ENCODE measurements around the gene MUS81.

Gene MUS81

GRCh38 chr11:65851083-65851579, 9.1 kb upstream of the MUS81 start:
- CTCF ChIA-PET: interaction anchor here (1.0 to 3.4 kb wide), 2 partner anchors 9 kb away, joined by 3 to 19 read pairs; partner anchors contain the start of gene MUS81

GRCh38 chr11:65851811-65852507, 8.3 kb upstream of the MUS81 start:
- CTCF ChIA-PET: interaction anchor here (0.6 to 3.4 kb wide), 4 partner anchors 8 to 146 kb away, joined by 3 to 19 read pairs (median 4); partner anchors contain the start of gene MUS81
- TF ChIP-seq ELF4 (IDR thresholded peaks at IDR 0.05): no peak
- TF ChIP-seq SP1 (IDR thresholded peaks at IDR 0.05): no peak
- TF ChIP-seq PKNOX1 (IDR thresholded peaks at IDR 0.05): no peak
- no peak for TF ChIP-seq ARNT (IDR thresholded peaks at IDR 0.05)
- DNase-seq (ENCODE audit: extremely low spot score): no peak
- POLR2A ChIA-PET: interaction anchor here (2.1 to 7.1 kb wide), 3 partner anchors 8 to 37 kb away, joined by 6 to 44 read pairs (median 14); partner anchors contain the start of genes CCDC85B, FIBP and MUS81

More at GRCh38 chr11:65851083-65851579, 9.1 kb upstream of the MUS81 start:
- no peak for TF ChIP-seq BHLHE40 (IDR thresholded peaks at IDR 0.05; ENCODE audit: borderline replicate concordance)
- TF ChIP-seq FOXM1 (IDR thresholded peaks at IDR 0.05; ENCODE audit: borderline replicate concordance): no peak
- no peak for TF ChIP-seq ARNT (IDR thresholded peaks at IDR 0.05)
- POLR2A ChIA-PET: interaction anchor here (0.6 to 7.1 kb wide), 3 partner anchors 9 to 133 kb away, joined by 3 to 44 read pairs (median 6); partner anchors contain the start of genes FIBP and MUS81
- peak; percentile 55 for DNase-seq (ENCODE audit: extremely low spot score)

GRCh38 chr11:65852508-65853245, 7.6 kb upstream of the MUS81 start:
- CTCF ChIA-PET: interaction anchor here (0.7 kb wide), 1 partner anchor 14 kb away, joined by 5 read pairs; no protein-coding TSS in a partner anchor

GRCh38 chr11:65853246-65853979, 6.8 kb upstream of the MUS81 start:
- DNase-seq (ENCODE audit: extremely low spot score): no peak
- TF ChIP-seq ZNF384 (IDR thresholded peaks at IDR 0.05) (no peak), LEF1 (IDR thresholded peaks at IDR 0.05; ENCODE audit: borderline replicate concordance) (no peak), ELF4 (IDR thresholded peaks at IDR 0.05) (no peak), CTBP1 (IDR thresholded peaks at IDR 0.05; ENCODE audit: borderline replicate concordance) (no peak), SUZ12 (IDR thresholded peaks at IDR 0.05) (no peak), FOXM1 (IDR thresholded peaks at IDR 0.05; ENCODE audit: borderline replicate concordance) (no peak), BHLHE40 (IDR thresholded peaks at IDR 0.05; ENCODE audit: borderline replicate concordance) (no peak), ARNT (IDR thresholded peaks at IDR 0.05) (no peak), NFRKB (IDR thresholded peaks at IDR 0.05) (no peak), SP1 (IDR thresholded peaks at IDR 0.05) (no peak), TARDBP (IDR thresholded peaks at IDR 0.05) (no peak), FOXK2 (IDR thresholded peaks at IDR 0.05) (no peak), FOXA1 (IDR thresholded peaks at IDR 0.05) (no peak), PKNOX1 (IDR thresholded peaks at IDR 0.05) (no peak), L3MBTL2 (conservative IDR thresholded peaks at IDR 0.05) (no peak), HDGF (IDR thresholded peaks at IDR 0.05; ENCODE audit: borderline replicate concordance) (no peak)
- CTCF ChIA-PET: no interaction called here
- POLR2A ChIA-PET: interaction anchor here (2.1 kb wide), 1 partner anchor 36 kb away, joined by 14 read pairs; the partner anchor contains the start of genes CCDC85B and FIBP

More at GRCh38 chr11:65852508-65853245, 7.6 kb upstream of the MUS81 start:
- POLR2A ChIA-PET: interaction anchor here (2.1 to 7.1 kb wide), 2 partner anchors 7 to 36 kb away, joined by 14 to 44 read pairs; partner anchors contain the start of genes CCDC85B, FIBP and MUS81
- TF ChIP-seq NFRKB (IDR thresholded peaks at IDR 0.05): no peak
- no peak for TF ChIP-seq SP1 (IDR thresholded peaks at IDR 0.05)
- TF ChIP-seq L3MBTL2 (conservative IDR thresholded peaks at IDR 0.05): no peak
- no peak for TF ChIP-seq HDGF (IDR thresholded peaks at IDR 0.05; ENCODE audit: borderline replicate concordance)
- no peak for TF ChIP-seq CTBP1 (IDR thresholded peaks at IDR 0.05; ENCODE audit: borderline replicate concordance)
- TF ChIP-seq PKNOX1 (IDR thresholded peaks at IDR 0.05): no peak
- TF ChIP-seq ZNF384 (IDR thresholded peaks at IDR 0.05): no peak
- no peak for TF ChIP-seq TARDBP (IDR thresholded peaks at IDR 0.05)
- TF ChIP-seq SUZ12 (IDR thresholded peaks at IDR 0.05): no peak
- TF ChIP-seq FOXK2 (IDR thresholded peaks at IDR 0.05): no peak
- TF ChIP-seq BHLHE40 (IDR thresholded peaks at IDR 0.05; ENCODE audit: borderline replicate concordance): no peak
- TF ChIP-seq ARNT (IDR thresholded peaks at IDR 0.05): no peak
- TF ChIP-seq LEF1 (IDR thresholded peaks at IDR 0.05; ENCODE audit: borderline replicate concordance): no peak
- no peak for TF ChIP-seq FOXA1 (IDR thresholded peaks at IDR 0.05)
- no peak for TF ChIP-seq ELF4 (IDR thresholded peaks at IDR 0.05)
- TF ChIP-seq FOXM1 (IDR thresholded peaks at IDR 0.05; ENCODE audit: borderline replicate concordance): no peak
- DNase-seq (ENCODE audit: extremely low spot score): no peak

- DNase-seq (ENCODE audit: extremely low spot score): no peak
- CTCF ChIA-PET: no interaction called here
- POLR2A ChIA-PET: interaction anchor here (2.1 kb wide), 1 partner anchor 35 kb away, joined by 14 read pairs; the partner anchor contains the start of genes CCDC85B and FIBP
- TF ChIP-seq ZNF384 (IDR thresholded peaks at IDR 0.05) (no peak), ARNT (IDR thresholded peaks at IDR 0.05) (no peak), FOXA1 (IDR thresholded peaks at IDR 0.05) (no peak), CTBP1 (IDR thresholded peaks at IDR 0.05; ENCODE audit: borderline replicate concordance) (no peak), SP1 (IDR thresholded peaks at IDR 0.05) (no peak)
These were observed 6.1 kb upstream of the MUS81 start for GRCh38 chr11:65854161-65854592.

Measured in HEK293T (cell line).